AG04449 (cell line): ENCODE results near the gene CCL27.

Source experiments
- CTCF ChIA-PET: fragments of 350-600 bp; formaldehyde crosslinking; extraction: SDS; loops from one replicate; lab custom pipeline; 2021; ENCODE audit warnings: antibody characterized with exemption; lab: Yijun Ruan, JAX
- POLR2A ChIA-PET: fragments of 400-600, 350-600 bp; formaldehyde crosslinking; extraction: SDS; loops from one replicate; lab custom pipeline; 2020; ENCODE audit warnings: antibody characterized with exemption, inconsistent platforms; lab: Yijun Ruan, JAX
- DNase-seq: peaks from one replicate; pipeline ENCODE4 v3.0.0-alpha.2; 2010; ENCODE audit warnings: low read depth, low spot score
- H3K4me3 ChIP-seq: 2 replicates; pipeline ENCODE4 v1.5.1; 2011; ENCODE audit warnings: low read depth, mild to moderate bottlenecking, control low read depth, low read length
- TF ChIP-seq, protein P1 (sequence below): IDR thresholded peaks from one replicate; pipeline ENCODE4 v1.5.1; 2011; ENCODE audit warnings: mild to moderate bottlenecking, moderate library complexity, low read length, control low read depth, inconsistent platforms; ENCODE audit not compliant: insufficient read depth; ENCODE audit errors: missing control alignments

Gene CCL27

GRCh38 chr9:34675048-34675714 lies 12.7 kb upstream of the CCL27 start:
- no peak for DNase-seq

GRCh38 chr9:34674440-34674839 lies 12.0 kb upstream of the CCL27 start:
- no peak for DNase-seq
- TF ChIP-seq, protein P1, sequence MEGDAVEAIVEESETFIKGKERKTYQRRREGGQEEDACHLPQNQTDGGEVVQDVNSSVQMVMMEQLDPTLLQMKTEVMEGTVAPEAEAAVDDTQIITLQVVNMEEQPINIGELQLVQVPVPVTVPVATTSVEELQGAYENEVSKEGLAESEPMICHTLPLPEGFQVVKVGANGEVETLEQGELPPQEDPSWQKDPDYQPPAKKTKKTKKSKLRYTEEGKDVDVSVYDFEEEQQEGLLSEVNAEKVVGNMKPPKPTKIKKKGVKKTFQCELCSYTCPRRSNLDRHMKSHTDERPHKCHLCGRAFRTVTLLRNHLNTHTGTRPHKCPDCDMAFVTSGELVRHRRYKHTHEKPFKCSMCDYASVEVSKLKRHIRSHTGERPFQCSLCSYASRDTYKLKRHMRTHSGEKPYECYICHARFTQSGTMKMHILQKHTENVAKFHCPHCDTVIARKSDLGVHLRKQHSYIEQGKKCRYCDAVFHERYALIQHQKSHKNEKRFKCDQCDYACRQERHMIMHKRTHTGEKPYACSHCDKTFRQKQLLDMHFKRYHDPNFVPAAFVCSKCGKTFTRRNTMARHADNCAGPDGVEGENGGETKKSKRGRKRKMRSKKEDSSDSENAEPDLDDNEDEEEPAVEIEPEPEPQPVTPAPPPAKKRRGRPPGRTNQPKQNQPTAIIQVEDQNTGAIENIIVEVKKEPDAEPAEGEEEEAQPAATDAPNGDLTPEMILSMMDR = no peak
- ChIA-PET CTCF (interaction anchor here (1.1 to 5.0 kb wide), 3 partner anchors 10 to 27 kb away, joined by 5 to 70 read pairs (median 10); no protein-coding TSS in a partner anchor), POLR2A (no interaction called here)
- no peak overlapping the region for H3K4me3 ChIP-seq

More at GRCh38 chr9:34675048-34675714, 12.7 kb upstream of the CCL27 start:
- TF ChIP-seq, protein P1 = peak; percentile 87
- H3K4me3 ChIP-seq = no peak overlapping the region
- ChIA-PET POLR2A (no interaction called here), CTCF (interaction anchor here (0.6 to 5.0 kb wide), 7 partner anchors 9 to 41 kb away, joined by 3 to 70 read pairs (median 4); partner anchors contain the start of gene CCL19)

DNA sequence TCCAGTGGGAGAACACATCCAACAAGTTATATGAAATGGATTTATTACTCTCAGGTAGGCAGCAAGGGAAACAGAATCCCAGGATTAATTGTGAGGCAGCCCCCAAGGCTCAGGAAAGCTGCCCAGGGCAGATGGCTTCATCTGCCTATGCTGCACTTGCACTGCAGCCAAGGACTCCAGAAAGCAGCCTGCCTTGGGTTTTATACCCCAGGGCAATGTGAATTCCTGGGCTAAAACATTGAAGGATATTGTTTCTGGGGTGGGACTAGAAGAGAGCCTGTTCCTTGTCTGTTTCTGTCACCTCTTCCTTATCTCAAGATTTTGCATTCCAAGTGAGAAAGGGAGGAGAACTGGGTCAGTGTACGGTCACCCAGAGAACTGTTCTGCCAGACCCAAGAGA lies 8.8 kb upstream of the CCL27 start:
- no peak for DNase-seq
- ChIA-PET CTCF (interaction anchor here (1.3 to 2.3 kb wide), 3 partner anchors 27 to 31 kb away, joined by 4 to 14 read pairs (median 6); no protein-coding TSS in a partner anchor), POLR2A (no interaction called here)
- no peak overlapping the region for H3K4me3 ChIP-seq
- TF ChIP-seq, protein P1 = no peak

GRCh38 chr9:34669809-34670562 lies 7.5 kb upstream of the CCL27 start:
- TF ChIP-seq, protein P1 = no peak
- DNase-seq = no peak
- H3K4me3 ChIP-seq = no peak overlapping the region
- ChIA-PET POLR2A (no interaction called here), CTCF (interaction anchor here (1.1 to 2.3 kb wide), 5 partner anchors 25 to 36 kb away, joined by 3 to 14 read pairs (median 5); no protein-coding TSS in a partner anchor)

GRCh38 chr9:34665381-34666250 lies 3.2 kb upstream of the CCL27 start:
- peak overlapping the region; percentile 92 for H3K4me3 ChIP-seq

More at GRCh38 chr9:34665381-34666250, 3.2 kb upstream of the CCL27 start:
- TF ChIP-seq, protein P1 = no peak
- DNase-seq = peak; percentile 65
- POLR2A ChIA-PET = interaction anchor here (1.2 to 2.1 kb wide), 3 partner anchors 10 to 19 kb away, joined by 5 to 11 read pairs (median 8); partner anchors contain the start of genes GALT and IL11RA
- CTCF ChIA-PET = interaction anchor here (1.2 to 8.4 kb wide), 11 partner anchors 10 to 37 kb away, joined by 3 to 153 read pairs (median 8); partner anchors contain the start of genes GALT, IL11RA and SIGMAR1
